Middle frontal gyrus (tissue), 1 donor: ENCODE results near the gene CEACAM18.
"Not testable (repeated sequence)": the region's sequence is repeated elsewhere in the genome, so short reads cannot be mapped to it uniquely, and the experiment has no call there.

Experiments used
- DNase-seq: peaks from one replicate; pipeline ENCODE4 v3.0.0-alpha.2; 2015; ENCODE audit warnings: low spot score; ENCODE audit errors: extremely low spot score

CEACAM18 gene

GRCh38 chr19:51461723-51462161 lies 16.6 kb upstream of the CEACAM18 start:
- DNase-seq = no peak

GRCh38 chr19:51462276-51462675 lies 16.1 kb upstream of the CEACAM18 start:
- no peak for DNase-seq

GRCh38 chr19:51462681-51463080 lies 15.7 kb upstream of the CEACAM18 start:
- DNase-seq = no peak

- DNase-seq = not testable (repeated sequence)
Observed at GRCh38 chr19:51463976-51464581, 14.3 kb upstream of the CEACAM18 start.

DNA sequence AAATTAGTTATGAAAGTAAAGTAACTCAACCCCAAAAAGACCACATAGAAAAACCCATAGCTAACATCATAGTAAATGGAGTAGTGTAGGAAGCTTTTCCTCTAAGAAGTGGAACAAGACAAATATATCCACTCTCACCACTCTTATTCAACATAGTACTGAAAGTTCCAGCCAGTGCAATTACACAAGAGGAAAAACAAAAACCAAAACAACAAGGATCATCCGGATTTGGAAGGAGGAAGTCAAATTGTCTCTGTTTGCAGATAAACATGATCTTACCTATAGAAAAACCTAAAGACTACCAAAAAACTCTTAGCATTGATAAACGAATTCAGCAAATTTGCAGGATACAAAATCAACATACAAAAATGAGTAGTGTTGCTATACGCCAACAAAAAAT lies 11.6 kb upstream of the CEACAM18 start:
- no peak for DNase-seq

GRCh38 chr19:51467864-51468544 lies 10.3 kb upstream of the CEACAM18 start:
- DNase-seq = no peak

- no peak for DNase-seq
Observed at GRCh38 chr19:51468545-51468920, 9.8 kb upstream of the CEACAM18 start.

DNA sequence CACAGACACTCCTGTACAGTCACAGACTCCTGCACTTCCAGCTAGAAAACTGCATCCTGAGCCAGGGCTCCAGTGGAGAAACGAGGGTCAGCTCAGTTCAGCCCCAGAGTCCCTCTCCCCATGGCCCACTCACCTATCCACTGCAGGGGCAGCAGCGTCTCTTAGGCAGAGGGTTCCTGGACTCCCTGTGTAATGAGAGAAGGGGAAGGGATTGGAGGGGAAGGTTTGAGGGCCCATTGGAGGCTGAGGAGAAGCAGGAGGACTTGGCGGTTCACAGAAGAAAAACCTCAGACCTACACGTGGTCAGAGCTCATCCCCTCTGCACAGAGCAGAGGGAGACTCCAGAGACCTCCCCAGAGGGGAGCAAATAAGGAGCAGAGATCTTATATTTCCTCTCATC lies 9.2 kb upstream of the CEACAM18 start:
- no peak for DNase-seq

DNA sequence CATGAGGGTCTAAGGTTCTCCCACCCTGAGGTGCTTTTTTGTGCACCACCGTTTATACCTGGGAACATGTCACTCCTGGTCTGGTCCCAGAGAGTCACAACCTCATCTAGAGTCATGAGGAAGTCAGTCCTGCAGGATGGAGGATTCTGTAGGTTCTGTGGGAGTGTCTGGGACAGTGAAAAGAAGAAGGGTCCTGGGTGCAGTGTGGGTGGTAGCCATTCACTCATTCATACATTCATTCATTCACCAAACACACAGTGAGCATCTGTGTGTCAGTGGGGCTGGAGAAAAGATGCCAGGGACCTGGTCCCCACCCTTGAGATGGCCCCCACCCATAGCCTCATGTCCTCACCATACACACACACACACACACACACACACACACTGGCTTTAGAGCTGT lies 8.7 kb upstream of the CEACAM18 start:
- DNase-seq = no peak

GRCh38 chr19:51470966-51471365 lies 7.4 kb upstream of the CEACAM18 start:
- no peak for DNase-seq

DNA sequence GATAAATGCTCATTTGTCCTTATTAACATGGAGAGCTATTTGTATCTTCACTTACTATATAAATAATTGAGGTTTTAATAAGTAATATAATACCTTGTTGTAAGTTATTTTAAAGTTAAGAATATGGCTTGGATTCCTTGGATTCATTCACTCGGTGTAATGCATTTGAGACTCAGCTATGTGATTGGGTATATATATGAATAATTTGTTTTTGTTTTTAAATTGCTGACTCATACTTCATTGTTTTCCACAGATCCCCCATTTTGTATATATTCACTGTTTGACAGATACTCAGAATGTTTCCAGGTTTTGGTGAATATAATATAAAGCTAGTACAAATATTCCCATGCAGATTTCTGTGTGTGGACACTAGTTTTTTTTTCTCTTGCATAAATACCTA lies 6.8 kb upstream of the CEACAM18 start:
- no peak for DNase-seq

GRCh38 chr19:51472607-51473006 lies 5.7 kb upstream of the CEACAM18 start:
- DNase-seq = no peak

GRCh38 chr19:51473009-51473707 lies 5.2 kb upstream of the CEACAM18 start:
- DNase-seq = peak; percentile 13

DNA sequence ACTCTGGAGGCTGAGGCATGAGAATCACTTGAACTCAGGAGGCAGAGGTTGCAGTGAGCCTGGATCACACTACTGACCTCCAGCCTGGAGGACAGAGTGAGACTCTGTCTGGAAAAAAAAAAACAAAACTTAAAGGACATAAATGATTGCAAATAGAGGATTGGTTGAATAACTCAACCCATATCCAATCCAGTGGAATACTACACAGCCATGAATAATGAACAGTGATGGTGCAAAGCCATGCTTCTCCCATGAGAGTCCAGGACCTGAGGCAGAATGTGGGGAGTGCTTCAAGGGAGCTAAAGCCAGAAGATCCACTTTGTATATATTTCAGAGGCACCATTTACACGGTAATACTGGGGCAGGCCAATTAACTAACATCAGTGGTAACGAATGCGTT lies 2.2 kb upstream of the CEACAM18 start:
- DNase-seq = no peak

GRCh38 chr19:51477344-51477743 lies 995 bp upstream of the CEACAM18 start:
- DNase-seq = no peak

DNA sequence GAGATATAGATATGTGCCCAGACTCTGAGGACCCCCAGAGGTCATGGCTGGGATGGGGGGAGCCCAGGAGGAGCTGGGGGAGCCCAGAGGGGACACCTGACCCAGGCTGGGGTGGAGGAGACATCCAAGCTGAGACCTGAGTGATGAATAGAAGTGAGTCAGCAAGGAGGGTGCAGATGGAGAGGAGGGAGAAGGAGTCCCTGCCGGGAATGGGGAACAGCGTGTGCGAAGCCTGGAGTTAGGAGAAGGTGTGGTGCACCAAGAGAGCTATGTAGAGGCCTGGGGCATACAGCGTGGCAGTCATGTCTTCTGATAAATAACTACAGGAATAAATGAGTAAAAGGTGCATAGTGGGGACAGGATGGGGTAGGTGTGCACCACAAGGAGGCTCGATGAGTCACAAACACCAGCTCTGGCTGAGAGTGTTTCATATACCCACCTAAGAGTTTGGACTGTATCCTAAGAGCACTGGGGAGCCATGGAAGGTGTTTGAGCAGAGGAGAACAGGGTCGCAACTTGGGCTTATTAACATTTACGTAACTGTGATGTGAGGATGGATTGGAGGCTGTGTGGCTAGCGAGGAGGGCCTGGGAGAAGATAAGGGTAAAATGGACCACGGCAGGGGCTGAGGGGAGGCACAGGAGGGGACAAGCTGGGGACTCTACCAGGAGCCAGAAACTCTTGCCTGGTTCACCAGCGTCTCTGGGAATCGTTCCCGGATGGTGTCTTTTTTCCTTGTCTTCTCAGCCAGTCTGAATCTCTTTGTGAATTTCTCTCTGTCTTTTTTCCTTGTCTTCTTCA lies 1.4 kb downstream of the CEACAM18 start:
- no peak for DNase-seq

DNA sequence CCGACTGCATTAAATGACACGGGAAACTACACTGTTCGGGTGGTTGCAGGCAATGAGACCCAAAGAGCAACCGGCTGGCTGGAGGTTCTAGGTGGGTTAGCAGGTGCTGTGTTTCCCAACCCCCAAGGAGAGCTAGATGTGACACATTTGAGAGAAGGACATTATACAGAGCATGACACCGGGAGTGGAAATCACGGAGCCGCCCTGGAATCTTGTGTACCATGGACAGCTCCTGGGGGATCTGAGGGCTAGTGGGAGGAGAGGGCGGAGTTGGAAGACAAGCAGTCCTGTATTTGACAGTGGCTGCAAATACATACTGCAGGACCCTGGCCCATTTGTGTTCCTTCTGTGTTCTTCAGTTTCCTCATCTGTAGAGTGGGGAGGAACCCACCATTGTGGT lies 2.3 kb downstream of the CEACAM18 start:
- no peak for DNase-seq

GRCh38 chr19:51485960-51486660 lies 7.8 kb downstream of the CEACAM18 start:
- DNase-seq = no peak

- DNase-seq = no peak
Observed at GRCh38 chr19:51488491-51488890, 10.2 kb downstream of the CEACAM18 start.

DNA sequence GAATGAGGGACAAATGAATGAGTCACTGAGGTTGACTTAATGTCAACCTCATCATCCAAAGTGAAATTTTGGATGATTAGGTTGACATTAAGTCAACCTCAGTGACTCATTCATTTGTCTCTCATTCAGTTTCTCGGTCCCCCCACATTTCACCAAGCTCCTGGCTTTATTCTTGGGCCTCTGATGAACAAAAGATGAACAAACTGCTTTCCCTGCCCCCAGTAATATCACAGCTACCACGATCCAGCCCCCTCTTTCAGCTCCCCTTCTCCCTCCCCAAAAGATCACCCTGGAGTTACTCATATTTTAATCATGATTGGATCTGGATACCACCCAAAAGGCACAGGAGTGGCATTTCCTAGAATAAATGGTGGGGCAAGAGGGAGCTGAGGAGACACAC lies 10.8 kb downstream of the CEACAM18 start:
- no peak for DNase-seq

- no peak for DNase-seq
Observed at GRCh38 chr19:51490676-51491075, 12.3 kb downstream of the CEACAM18 start.
